Activated CD8-positive, alpha-beta memory T cell treated with anti-CD3 and anti-CD28 coated beads, Interleukin-2, amount 50 U/mL, for 1 hour (primary cell): ENCODE measurements around the gene LRTM2.

Experiments
- DNase-seq: peaks from one replicate; pipeline ENCODE4 v3.0.0-alpha.2; 2020; ENCODE audit errors: extremely low read depth

The LRTM2 gene

GRCh38 chr12:1842183-1842904, 22.0 kb downstream of the LRTM2 start:
- DNase-seq: no peak

GRCh38 chr12:1842905-1843640, 22.7 kb downstream of the LRTM2 start:
- no peak for DNase-seq

- DNase-seq: no peak
These were observed 23.3 kb downstream of the LRTM2 start for GRCh38 chr12:1843641-1844005.

- DNase-seq: no peak
These were observed 23.9 kb downstream of the LRTM2 start for GRCh38 chr12:1844223-1844622.

- DNase-seq: no peak
These were observed 24.5 kb downstream of the LRTM2 start for GRCh38 chr12:1844661-1845409.

GRCh38 chr12:1845427-1845826, 25.1 kb downstream of the LRTM2 start:
- no peak for DNase-seq

DNA sequence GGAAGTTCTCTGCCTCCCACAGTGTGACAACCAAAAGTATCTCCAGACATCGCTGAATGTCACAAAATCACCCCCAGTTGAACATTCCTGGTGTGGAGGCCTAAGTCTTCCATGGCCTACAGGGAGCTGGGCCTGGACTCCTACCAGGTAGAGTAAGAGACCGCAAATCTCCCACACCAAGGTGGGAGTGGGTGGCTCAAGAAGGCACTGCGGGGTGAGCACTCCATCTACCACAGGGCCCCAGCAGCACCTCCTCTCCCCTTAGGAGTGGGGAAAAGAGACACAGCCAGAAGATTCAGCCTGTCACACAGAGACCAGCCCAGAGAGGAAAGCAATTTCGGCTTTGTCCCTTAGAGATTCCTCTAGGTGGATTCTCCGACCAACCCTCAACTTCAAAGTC, 25.5 kb downstream of the LRTM2 start:
- DNase-seq: no peak

DNA sequence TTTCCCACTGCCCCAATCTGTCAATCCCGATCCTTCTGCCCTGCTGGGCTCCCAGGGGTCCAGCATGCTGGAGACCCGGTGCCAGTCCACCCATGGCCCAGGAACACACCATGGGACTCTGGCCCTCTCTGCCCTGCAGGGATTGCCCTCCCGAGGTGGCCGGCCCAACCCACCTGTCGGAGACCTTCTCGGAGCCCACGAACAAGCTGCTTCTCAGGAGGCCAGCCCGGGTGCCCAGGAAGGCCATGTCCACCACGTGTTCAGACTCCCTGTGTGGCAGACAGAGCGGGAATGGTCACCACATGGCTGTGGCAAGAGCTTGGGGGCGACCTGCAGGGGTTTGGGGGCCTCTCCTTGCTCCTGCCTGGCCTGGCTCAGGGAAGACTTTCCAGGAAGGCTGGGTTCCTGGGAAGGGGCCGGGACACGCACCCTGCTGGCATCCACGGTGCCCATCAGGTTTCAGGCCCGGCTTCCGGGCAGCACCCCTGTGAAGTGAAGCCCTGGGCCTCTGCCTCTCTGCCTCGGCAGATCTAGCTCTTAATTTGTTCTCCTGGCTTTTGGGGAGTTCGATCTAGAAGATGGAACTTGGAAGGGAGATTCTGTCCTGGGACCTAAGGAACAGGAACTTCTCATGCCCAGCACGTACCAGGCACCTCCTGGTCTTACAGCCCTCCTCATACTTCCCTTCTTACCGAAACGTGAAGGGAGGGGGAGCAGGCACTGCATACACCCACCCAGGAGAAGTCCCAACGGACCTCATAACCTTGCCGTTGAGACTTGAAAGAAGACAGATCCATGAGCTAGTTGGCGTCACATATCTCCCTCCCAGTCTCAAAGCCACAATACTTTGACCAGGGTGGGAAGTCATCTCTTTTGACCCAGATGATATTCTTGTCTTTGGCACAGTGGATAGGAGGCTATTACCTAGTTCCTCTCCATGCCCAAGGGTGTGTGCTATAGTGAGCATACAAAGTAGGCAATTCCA, 26.3 kb downstream of the LRTM2 start:
- DNase-seq: no peak

GRCh38 chr12:1847411-1847810, 27.0 kb downstream of the LRTM2 start:
- DNase-seq: no peak

DNA sequence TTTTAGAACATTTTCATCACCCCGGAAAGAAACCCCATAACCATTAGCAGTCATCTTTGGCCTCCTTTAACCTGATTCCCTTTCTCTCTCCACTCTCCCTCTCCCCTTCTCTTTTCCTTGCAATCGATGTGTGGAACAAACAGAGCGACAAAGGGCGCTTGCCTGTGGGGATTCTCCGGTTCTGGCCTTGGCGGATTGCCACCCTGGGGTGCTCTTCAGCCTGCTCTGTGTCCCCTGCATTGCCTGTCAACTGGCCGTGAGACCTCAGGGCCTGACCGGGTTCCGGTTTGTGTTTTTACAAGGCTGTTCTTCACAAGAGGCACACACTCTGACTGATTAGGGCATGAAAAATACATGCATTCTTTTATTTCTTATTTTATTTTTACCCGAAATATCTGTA, 27.8 kb downstream of the LRTM2 start:
- no peak for DNase-seq

DNA sequence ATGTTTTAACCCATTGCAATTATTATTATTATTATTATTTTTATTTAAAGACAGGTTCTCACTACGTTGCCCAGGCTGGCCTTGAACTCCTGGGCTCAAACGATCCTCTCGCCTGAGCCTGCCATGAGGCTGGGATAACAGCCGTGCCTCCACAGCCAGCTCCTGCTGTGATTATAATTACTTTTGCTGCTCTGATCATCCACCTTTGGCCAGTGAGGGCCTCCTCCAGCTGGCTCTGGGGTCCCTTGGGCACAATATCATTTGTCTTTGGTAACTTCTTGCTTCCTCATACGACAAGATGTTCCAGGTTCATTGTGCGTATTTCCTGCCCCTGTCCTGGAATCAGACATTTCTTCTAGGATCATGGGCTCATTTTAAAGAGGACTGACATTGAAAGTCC, 28.4 kb downstream of the LRTM2 start:
- DNase-seq: no peak

GRCh38 chr12:1851151-1851701, 30.9 kb downstream of the LRTM2 start:
- no peak for DNase-seq

DNA sequence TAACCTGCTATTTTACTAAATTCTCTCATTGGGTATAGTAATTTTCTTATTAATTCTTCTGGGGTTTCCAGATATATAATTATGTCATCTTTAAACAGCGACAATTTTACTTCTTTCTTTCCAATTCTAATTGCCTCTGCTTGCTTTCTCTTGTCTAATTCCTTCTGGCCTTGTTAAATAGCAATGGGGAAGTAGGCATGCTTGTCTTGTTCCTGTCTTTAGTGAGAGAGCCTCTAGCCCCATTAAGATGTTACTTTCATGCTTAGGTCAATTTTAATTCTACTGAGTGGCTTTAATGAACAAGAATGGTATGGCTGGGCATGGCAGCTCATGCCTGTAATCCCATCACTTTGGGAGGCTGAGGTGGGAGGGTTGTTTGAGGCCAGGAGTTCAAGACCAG, 31.7 kb downstream of the LRTM2 start:
- no peak for DNase-seq

- no peak for DNase-seq
These were observed 33.4 kb downstream of the LRTM2 start for GRCh38 chr12:1853716-1854115.

- no peak for DNase-seq
These were observed 34.9 kb downstream of the LRTM2 start for GRCh38 chr12:1855241-1855640.

DNA sequence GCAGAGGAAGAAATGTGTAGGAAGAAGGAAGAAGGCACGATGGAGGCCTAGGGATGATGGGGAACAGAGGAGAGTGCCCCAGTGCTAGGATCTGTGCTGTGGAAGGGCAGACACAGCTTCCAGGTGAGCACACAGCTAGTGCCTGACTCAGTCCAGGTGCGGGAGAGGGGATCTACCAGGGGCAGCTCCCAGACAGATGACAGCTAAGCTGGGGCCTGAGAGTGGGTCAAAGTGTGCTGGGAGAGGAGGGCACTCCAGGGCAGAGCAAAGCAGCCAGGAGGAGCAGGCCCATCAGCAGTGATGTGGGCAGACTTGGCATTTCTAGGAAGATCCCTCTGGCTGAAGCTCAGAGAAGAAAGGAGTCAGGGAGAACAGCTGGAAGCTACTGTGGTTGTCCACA, 36.7 kb downstream of the LRTM2 start:
- DNase-seq: no peak

DNA sequence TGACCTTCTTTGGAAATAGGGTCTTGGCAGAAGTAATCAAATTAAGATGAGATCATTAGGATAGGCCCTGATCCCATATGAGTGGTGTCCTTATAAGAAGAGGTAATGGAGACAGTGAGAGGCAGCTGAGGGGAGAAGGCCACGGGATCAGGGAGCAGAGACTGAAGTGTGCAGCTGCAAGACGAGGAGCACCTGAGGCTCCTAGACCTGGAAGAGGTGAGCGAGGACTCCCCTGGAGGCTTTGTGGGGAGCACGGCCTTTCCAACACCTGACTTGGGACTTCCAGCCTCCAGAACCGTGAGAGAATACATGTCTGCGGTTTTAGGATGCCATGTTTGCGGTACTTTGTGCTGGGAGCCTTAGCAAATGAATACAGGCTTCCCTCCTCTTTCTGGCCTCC, 37.5 kb downstream of the LRTM2 start:
- no peak for DNase-seq

- DNase-seq: no peak
These were observed 38.1 kb downstream of the LRTM2 start for GRCh38 chr12:1858456-1858855.

DNA sequence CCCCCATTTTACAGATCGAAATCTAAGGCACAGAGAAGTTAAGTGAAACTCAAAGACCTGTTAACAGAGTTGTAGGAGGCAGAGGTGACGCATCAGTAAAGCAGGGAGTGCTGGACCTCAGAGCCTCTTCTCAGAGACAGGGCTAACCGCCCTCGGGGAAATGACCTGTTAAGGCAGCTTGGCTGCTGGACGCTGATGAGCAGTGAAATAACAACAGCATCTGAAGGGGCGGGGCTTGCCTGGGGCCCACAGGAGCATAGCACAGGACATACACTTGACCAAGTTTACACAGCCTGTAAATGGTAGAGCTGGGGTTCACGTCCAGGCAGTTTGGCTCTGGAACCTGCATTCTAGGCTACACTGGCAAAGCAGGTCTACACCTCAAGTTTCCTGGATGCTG, 39.3 kb downstream of the LRTM2 start:
- no peak for DNase-seq

DNA sequence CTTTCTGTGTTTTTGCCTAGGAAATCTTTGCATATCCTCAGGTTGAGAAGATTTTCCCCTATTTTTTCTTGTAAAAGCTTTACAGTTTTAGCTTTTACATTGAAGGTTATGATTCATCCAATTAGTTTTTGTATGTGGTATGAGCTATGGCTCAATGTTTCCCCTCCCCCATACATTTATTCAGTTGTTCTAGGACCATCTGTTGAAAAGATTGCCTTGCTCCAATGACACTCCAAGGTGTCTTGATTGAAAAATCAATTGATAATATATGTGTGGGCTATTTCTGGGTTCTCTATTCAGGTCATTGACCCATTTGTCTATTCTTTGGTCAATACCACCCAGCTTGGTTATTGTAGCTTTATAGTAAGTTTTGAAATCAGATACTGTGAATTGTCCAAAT, 42.6 kb downstream of the LRTM2 start:
- no peak for DNase-seq

- no peak for DNase-seq
These were observed 43.5 kb downstream of the LRTM2 start for GRCh38 chr12:1863823-1864222.
